HG02678 (cell line): Measurements from ENCODE around the gene MLF1.

Experiments used
- ATAC-seq: cut with Tn5 transposase; IDR thresholded peaks from one replicate; pipeline ENCODE4 v1.9.1; 2021; ENCODE audit warnings: mild to moderate bottlenecking, moderate library complexity; ENCODE audit not compliant: unreplicated experiment

Gene MLF1

DNA sequence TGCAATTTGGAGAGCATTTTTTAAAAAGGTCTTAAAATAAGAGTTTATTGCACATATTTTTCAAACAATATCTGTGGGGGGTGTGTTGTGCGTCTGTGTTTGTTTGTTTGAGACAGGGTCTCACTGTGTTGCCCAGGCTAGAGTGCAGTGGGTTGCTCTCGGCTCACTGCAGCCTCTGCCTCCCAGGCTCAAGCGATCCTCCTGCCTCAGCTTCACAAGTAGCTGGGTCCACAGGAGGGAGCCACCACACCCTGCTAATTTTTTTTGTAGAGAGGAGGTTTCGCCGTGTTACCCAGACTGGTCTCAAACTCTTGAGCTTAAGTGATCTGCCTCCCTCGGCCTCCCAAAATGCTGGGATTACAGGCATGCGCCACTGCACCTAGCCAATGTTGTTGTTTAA, 2.7 kb downstream of the MLF1 start:
- no peak for ATAC-seq

DNA sequence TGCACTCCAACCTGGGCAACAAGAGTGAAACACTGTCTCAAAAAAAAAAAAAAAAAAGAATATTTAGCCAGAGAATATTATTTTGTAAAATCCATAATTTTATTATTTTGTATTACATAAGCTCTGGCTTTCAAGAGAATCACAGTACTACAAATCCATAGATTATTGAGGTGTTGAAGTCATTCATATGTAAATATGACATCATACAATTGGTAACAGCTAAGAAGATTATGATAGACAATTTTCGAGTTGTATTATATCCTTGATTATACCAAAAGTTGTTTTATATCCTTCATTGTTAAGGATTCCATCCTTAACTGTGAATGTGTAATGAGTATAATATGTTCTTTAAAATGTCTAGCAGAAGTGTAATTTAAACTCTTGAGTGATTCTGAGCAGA, 3.7 kb downstream of the MLF1 start:
- ATAC-seq = no peak

DNA sequence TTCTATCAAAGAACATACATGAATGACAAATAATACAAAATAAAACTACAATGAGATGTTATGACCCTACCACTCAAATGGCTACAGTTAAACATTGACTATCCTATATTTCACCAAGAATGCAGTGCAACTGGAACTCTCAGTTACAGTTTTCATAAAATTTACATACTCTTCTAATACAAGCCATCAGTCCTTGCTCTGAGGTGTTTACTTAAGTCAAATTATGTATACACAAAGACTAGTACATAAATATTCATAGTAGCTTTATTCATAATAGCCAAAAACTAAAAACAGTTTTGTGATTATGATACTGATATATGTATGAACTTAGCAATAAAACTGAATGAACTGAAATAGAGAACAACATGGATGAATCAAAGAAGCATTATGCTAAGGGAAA, 19.2 kb downstream of the MLF1 start:
- ATAC-seq = no peak

DNA sequence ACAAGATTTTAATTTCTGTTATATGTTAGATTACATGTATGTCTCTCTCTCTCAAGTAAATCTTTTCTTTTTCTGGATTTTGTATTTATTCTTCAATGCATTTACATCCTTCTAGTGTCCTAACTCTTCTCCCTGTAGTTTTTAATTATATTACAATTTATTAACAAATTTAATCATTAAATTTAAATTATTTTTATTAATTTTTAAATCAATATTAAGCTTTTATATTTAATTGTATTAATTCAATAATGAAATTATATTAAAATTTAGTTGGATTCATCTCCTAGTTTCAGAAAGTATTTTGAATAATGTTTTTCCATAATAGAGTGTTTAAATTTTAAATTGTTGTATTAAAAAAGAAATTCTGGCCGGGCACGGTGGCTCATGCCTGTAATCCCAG, 29.8 kb downstream of the MLF1 start:
- ATAC-seq = no peak

DNA sequence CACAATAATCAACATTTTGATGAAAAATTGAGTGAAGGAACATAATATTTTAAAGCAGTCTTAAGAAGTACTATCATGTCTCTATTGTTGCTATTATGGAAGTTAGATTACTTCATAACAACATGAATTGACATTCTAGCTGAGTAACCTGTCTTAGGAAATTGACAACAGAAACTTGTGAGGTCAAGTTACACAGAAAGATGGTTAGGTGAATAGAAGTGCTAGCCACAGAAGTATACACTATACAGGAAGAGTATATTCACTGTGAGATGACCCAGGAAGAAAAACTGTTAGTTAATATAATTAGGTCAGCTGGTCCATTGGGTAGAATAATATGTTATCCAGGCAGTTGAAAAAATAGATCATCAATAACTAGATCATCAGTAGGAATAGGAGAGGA, 31.2 kb downstream of the MLF1 start:
- no peak for ATAC-seq

DNA sequence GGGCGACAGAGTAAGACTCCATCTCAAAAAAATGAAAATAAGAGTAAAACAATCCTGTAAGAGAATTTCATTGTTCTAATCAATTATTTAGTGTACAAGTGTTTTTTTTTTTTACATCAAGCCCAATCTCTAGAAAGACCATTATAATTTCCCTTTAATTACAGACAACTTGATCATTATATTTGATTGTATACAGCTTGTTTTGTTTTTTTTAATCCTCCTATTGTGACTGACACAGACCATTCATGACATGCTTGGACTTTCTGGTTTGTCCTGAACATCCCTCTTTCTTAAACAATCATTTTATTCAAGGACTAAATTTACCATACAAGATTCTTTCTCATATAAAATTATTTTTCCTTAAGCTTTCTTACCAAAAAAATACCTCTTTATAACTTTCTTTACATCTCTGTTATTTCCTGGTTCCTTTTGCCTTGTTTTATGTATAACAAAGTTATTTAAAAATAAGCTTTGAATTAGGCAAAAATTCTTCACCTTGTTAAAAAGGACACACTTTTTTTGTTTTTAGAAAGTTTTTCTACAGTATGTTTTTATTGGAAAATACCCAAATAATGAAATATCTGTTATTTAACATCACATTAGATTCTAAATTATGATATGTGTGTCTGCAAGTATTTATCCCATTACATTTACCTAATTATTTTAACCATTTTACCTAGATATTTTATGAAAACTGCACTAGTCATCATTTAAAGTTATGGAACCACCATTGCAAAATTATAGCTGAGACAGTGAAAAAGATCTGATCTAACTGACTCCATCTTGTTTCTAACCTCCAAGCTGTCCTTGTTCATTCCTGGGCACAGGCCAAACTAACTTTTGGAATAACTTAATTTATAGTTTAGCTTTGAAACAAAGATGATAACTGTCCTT, 47.2 kb downstream of the MLF1 start:
- ATAC-seq = no peak

DNA sequence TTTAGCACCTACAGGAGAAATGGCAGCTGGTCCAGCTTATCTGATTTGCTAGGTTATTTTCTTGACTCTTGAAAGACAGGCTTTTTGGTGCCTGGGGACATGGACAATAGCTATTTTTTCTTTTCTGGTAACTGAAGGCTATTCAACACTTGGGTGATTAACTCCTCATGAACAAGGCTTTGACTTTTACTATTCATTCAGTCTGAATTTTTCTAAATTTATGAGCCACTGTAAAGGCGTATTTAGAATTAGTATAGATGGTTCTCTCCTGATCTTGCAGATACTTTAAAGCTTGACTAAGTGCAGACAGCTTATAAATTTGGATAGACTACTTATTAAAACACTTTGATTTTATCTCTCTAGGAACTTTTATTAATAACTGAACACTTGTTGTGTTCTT, 54.9 kb downstream of the MLF1 start:
- ATAC-seq = no peak

DNA sequence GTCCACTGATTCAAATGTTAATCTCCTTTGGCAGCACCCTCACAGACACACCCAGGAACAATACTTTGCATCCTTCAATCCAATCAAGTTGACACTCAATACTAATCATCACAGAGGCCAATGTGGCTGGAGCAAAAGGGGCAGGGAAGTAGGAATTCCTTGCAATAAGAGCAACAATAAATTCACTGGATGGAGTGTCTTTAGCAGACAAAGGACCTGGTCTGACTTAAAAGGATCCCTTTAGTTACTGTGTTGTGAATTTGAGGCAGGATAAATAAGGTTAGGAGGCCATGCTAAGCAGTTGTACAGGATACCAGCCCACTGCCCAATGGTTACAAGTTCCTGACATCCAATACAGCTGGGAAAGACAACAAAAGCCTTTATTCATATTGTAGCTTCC, 61.0 kb downstream of the MLF1 start:
- ATAC-seq = no peak

DNA sequence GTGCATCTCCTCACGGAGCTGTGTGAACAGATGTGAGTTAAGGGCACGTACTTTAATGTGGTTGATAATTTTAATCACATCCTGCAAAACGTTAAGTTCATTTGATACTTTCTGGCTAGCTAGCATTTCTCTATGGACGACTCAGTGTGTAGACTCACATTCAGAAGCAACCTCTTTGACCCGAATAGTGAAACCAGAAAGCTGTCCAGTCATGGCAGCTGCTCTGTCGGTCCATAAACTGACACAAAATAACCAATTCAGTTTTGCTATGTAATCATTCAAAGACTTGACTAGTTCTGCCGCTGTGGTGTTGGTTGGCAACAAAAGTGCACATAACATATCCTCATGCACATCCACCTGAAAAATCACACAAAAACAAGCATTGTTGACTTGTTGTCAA, 69.7 kb downstream of the MLF1 start:
- no peak for ATAC-seq

DNA sequence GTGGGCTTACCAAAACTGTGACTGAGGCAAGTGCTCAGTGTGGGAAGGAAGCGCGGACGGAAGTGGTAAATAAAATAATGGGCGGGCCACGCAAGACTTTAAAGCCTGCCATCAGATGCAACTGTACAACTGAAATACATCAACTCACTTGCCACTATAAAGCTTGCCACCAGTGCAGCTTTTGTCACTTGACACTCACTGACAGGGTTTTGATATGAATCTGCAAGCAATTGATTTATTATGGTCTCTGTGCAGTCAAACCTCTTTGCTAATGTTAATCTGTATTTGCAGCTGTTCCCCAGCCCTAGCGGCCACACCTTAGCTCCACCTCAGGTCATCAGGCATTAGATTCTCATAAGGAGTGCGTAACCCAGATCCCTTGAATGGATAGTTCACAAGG, 71.0 kb downstream of the MLF1 start:
- no peak for ATAC-seq

DNA sequence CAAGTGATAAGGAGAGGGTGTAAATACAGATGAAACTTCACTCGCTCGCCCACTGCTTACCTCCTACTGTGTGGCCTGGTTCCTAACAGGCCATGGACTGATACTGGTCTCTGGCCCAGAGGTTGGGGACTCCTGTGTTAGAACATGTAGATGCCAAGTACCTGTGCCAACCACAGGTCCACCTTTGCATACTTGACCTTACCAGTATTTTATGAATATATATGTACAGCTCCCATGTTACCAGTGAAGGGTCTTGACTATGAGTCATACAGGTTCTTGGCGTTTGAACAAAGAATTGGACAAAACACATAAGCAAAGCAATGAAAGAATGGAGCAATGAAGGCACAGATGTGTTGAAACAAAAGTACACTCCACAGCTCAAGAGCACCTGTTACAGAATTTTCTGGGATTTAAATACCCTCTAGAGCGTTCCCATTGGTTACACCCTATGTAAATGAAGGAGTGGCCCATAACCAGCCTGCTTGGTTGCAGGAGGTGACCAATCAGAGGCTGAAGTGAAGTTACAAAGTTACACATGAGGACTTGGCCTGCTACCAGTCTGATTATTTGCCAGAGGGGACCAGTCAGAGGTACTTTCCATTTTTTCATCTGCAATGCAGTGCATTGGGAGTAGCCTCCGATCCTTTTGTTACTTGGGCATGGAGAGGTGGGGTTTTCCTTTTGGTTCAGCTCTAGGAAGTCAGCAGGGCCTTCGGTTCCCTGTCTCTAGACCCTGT, 71.6 kb downstream of the MLF1 start:
- ATAC-seq = no peak

DNA sequence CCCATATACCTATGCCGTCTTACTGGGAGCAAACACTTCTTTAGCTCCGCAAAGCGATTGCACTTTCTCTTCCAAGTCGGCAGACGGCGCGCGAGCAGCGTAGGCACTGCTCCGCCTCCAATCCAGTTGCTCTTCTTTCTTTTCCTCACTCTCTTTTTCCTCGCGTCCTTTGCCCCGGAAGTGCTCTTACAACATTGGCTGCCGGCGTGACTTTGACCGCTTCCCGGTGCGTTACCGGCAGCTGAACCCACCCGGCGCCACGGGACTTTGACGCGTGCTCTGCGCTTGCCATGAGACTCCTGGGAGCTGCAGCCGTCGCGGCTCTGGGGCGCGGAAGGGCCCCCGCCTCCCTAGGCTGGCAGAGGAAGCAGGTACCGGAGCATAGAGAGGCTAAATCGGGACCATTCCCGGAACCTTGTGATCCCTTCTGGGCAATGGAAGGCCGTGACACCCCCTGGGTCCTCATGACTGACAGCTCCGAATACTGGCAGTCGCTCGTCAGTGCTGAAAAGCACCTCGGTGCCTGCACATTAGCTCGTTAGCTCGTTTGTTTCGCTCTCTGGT, 73.4 kb downstream of the MLF1 start, which contains the start of gene GFM1:
Gene GFM1 (plus strand): TSS at position 183 of the 564 bp plus-strand sequence. CDS start 108 bp downstream, at position 291.
- peak; percentile 99 for ATAC-seq

DNA sequence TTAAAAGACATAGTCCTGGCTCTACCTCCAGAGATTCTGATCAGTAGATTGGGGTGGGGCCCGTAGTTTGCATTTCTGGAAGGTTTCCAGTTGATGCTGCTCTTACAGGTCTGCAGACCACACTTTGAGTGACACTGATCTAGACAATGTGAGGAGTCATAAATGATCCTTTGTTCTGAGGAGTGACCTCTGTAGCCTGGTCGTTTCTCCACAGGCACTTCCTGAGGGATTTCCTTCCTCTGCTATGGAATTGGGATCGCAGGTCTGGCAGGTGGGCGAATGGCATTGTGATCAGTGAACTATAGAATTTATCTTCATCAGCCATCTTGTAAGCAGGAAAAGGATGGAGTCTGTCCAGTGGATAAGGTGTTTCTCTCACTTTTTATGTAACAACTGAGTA, 78.8 kb downstream of the MLF1 start:
- no peak for ATAC-seq

DNA sequence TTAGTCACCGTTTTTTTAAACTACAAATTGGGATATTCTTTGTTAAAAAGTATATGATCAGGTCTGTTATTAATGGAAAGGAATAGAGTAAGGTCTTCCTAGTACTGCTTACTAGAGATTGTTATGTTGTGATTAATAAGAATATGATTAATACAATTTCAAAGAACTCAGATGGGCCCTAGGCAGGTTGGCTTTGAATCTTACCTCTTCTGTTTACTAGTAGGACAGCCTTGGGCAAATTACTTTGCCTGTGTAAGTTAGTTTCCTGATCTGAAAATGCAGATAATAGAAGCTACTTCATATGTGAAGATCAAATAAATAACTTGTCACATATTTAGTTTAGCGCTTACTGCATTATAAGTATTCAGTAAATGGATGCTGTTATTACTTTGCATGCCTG, 80.2 kb downstream of the MLF1 start:
- ATAC-seq = no peak

DNA sequence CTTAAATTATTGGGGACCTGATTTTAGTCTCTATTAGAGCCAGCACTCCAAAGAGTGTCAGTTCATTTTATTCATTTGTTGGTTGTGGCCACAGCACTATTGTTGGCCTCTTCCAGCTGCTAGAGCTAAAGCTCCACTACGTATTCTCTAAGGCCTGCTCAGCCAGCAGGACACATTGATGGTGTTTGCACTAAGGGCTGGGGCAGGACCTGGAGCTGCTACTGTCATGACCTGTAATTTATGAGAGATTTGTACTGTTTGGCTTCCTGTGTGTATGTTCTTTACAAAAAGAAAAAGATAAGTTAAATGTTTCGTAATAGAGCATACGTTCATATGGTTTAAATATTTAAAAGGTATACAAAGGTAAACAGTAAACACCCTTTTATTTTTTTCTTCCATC, 81.5 kb downstream of the MLF1 start:
- no peak for ATAC-seq
